HepG2 (cell line): Measurements from ENCODE around the gene FITM2. TPM values are rescaled to one million over a fixed set of nuclear protein-coding genes. Genes with fewer than 3 reads are reported as not detected.
A peak's percentile ranks its signal among the peaks of the same experiment; 100 is the strongest.

Source experiments
- ASH2L ChIP-seq: fragments of 300-600, 200-600 bp; sonication (generic); IDR thresholded peaks from 2 replicates; pipeline ENCODE4 v1.7.0; 2017; ENCODE audit warnings: low read depth, mild to moderate bottlenecking, moderate library complexity, mixed read lengths, low read length; ENCODE audit not compliant: insufficient read length
- CBX5 ChIP-seq: sonication (generic); formaldehyde crosslinking; IDR thresholded peaks from 2 replicates; pipeline ENCODE4 v1.4.0; 2020; ENCODE audit warnings: missing genetic modification reagents, borderline replicate concordance
- FOXJ3 ChIP-seq: sonication (generic); formaldehyde crosslinking; IDR thresholded peaks from 2 replicates; pipeline ENCODE4 v1.4.0; 2020; ENCODE audit warnings: missing genetic modification reagents, mild to moderate bottlenecking, borderline replicate concordance
- MLLT10 ChIP-seq: sonication (generic); formaldehyde crosslinking; IDR thresholded peaks from 2 replicates; pipeline ENCODE4 v1.4.0; 2020; ENCODE audit warnings: missing genetic modification reagents
- RBAK ChIP-seq: sonication (generic); formaldehyde crosslinking; IDR thresholded peaks from 2 replicates; pipeline ENCODE4 v1.5.1; 2020; ENCODE audit warnings: mild to moderate bottlenecking, missing genetic modification reagents
- SOX5 ChIP-seq: IDR thresholded peaks from 2 replicates; pipeline ENCODE4 v1.6.1; 2016; ENCODE audit warnings: borderline replicate concordance
- SP4 ChIP-seq: sonication (generic); formaldehyde crosslinking; IDR thresholded peaks from 2 replicates; pipeline ENCODE4 v1.8.1; 2023; ENCODE audit warnings: mild to moderate bottlenecking, missing genetic modification reagents
- TBX3 ChIP-seq: fragments of 450-650 bp; IDR thresholded peaks from 2 replicates; pipeline ENCODE4 v1.6.1; 2017; ENCODE audit warnings: antibody characterized with exemption, mild to moderate bottlenecking, inconsistent platforms, borderline replicate concordance
- XRCC5 ChIP-seq: fragments of 200-400 bp; formaldehyde crosslinking; optimal IDR thresholded peaks from 2 replicates; pipeline ENCODE3; 2017; ENCODE audit warnings: mild to moderate bottlenecking, low read length
- YEATS4 ChIP-seq: sonication (generic); formaldehyde crosslinking; IDR thresholded peaks from 2 replicates; pipeline ENCODE4 v1.4.0; 2020; ENCODE audit warnings: missing genetic modification reagents, borderline replicate concordance
- ZFP41 ChIP-seq: sonication (generic); formaldehyde crosslinking; IDR thresholded peaks from 2 replicates; pipeline ENCODE4 v1.4.0; 2020; ENCODE audit warnings: mild to moderate bottlenecking, missing genetic modification reagents, borderline replicate concordance
- ZNF101 ChIP-seq: sonication (generic); formaldehyde crosslinking; IDR thresholded peaks from 2 replicates; pipeline ENCODE4 v1.4.0; 2020; ENCODE audit warnings: mild to moderate bottlenecking, low read depth, missing genetic modification reagents, borderline replicate concordance
- ZNF558 ChIP-seq: sonication (generic); formaldehyde crosslinking; IDR thresholded peaks from 2 replicates; pipeline ENCODE4 v1.9.0; 2022; ENCODE audit warnings: mild to moderate bottlenecking, missing genetic modification reagents, borderline replicate concordance
- ZNF75D ChIP-seq: sonication (generic); formaldehyde crosslinking; IDR thresholded peaks from 2 replicates; pipeline ENCODE4 v1.8.1; 2023; ENCODE audit warnings: missing genetic modification reagents, mild to moderate bottlenecking, borderline replicate concordance
- ZSCAN31 ChIP-seq: sonication (generic); formaldehyde crosslinking; IDR thresholded peaks from 2 replicates; pipeline ENCODE4 v1.5.0; 2020; ENCODE audit warnings: low read depth, mild to moderate bottlenecking, missing genetic modification reagents
- polyA plus RNA-seq, 8 experiments: library from polyadenylated mRNA; depleted of rRNA in 3 of 8; stranded (reverse) in 7 of 8; unstranded in 1 of 8; fragments of >200 nt; fragmentation: Illumina TruSeq in 4 of 8; extraction: Trizol in 4 of 8; gene quantifications; 2 replicates each; pipeline versions ENCODE4 v1.2.1 to v1.2.3, GENCODE V29; 2011 to 2016; ENCODE audit warnings: low read depth in 4 of 8, missing spikeins in 1 of 8, mixed read lengths in 1 of 8; ENCODE audit not compliant: insufficient read depth in 1 of 8
- total RNA-seq, 5 experiments: library from RNA; depleted of rRNA; stranded (reverse); fragments of >200 nt; fragmentation: Illumina TruSeq; extraction: Trizol; gene quantifications; 2 replicates each; pipeline ENCODE4 v1.2.3, GENCODE V29; 2016; ENCODE audit warnings: low read depth in 1 of 5
- TF ChIP-seq, protein P1 (sequence below): sonication (generic); formaldehyde crosslinking; IDR thresholded peaks from 2 replicates; pipeline ENCODE4 v1.4.0; 2020; ENCODE audit warnings: low read depth, mild to moderate bottlenecking, missing genetic modification reagents
- TF ChIP-seq, protein P2 (sequence below): sonication (generic); formaldehyde crosslinking; IDR thresholded peaks from 2 replicates; pipeline ENCODE4 v1.5.0; 2020; ENCODE audit warnings: mild to moderate bottlenecking, missing genetic modification reagents
- TF ChIP-seq, protein P3 (sequence below): conservative IDR thresholded peaks from 2 replicates; pipeline ENCODE4 v1.6.1; 2018; ENCODE audit warnings: missing genetic modification reagents
- TF ChIP-seq, protein P4 (sequence below): sonication (generic); formaldehyde crosslinking; conservative IDR thresholded peaks from 2 replicates; pipeline ENCODE4 v1.8.0; 2022; ENCODE audit warnings: missing genetic modification reagents
- TF ChIP-seq, protein P5 (sequence below): sonication (generic); formaldehyde crosslinking; IDR thresholded peaks from 2 replicates; pipeline ENCODE4 v1.4.0; 2020; ENCODE audit warnings: mild to moderate bottlenecking, low read depth, missing genetic modification reagents

Gene FITM2
- total and polyA plus RNA-seq, 2 of the 13 experiments (the other 11 are each of a cell fraction or from before 2014, with no cell fraction given) = 9.6 to 24.5 TPM

DNA sequence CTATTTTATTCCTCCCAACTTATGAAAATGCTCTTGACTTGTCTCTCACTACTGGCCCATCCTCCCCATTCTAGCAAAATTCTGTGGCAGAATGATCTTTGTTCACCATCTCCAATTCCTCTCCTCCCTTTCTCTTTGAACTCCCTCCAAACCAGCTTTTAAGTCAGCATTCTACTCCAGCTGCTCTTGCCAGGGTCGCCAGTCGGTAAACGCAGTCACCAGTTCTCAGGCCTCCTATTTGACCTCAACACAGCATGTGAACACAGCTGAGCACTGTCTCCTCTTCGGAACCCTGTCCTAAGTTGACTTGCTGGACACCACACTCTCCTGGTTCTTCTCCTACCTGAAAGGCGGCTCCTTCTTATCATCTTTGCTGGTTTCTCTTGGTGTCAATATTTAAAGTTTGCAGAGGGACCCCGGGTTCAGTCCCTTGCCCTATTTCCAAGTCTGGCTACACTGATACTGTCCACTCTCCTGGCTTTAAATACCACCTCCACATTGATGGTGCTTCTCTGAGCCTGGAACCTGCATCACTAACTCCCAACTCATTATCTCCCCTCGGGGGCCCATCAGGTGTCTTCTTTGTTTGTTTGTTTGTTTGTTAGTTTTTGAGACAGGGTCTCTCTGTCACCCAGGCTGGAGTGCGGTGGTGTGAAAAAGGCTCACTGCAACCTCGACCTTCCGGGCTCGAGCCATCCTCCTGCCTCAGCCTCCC lies 36.5 kb downstream of the FITM2 start (continued):
- TF ChIP-seq TBX3 = peak; percentile 7; the same call in 1 of the 2 replicates
- TF ChIP-seq, protein P1, sequence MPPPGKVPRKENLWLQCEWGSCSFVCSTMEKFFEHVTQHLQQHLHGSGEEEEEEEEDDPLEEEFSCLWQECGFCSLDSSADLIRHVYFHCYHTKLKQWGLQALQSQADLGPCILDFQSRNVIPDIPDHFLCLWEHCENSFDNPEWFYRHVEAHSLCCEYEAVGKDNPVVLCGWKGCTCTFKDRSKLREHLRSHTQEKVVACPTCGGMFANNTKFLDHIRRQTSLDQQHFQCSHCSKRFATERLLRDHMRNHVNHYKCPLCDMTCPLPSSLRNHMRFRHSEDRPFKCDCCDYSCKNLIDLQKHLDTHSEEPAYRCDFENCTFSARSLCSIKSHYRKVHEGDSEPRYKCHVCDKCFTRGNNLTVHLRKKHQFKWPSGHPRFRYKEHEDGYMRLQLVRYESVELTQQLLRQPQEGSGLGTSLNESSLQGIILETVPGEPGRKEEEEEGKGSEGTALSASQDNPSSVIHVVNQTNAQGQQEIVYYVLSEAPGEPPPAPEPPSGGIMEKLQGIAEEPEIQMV (CRISPR knock-in tag) = no peak
- TF ChIP-seq CBX5 (CRISPR knock-in tag) = no peak
- 0 out of 2 replicates have a peak, but pooled peaks have one; percentile 49 for TF ChIP-seq FOXJ3 (CRISPR knock-in tag)
- TF ChIP-seq ZSCAN31 (CRISPR knock-in tag) = peak; percentile 57; the same call in 1 of the 2 replicates
- TF ChIP-seq XRCC5 = peak; percentile 69
- no peak for TF ChIP-seq ZNF558
- peak; percentile 47; the same call in 1 of the 2 replicates for TF ChIP-seq SOX5
- TF ChIP-seq, protein P2, sequence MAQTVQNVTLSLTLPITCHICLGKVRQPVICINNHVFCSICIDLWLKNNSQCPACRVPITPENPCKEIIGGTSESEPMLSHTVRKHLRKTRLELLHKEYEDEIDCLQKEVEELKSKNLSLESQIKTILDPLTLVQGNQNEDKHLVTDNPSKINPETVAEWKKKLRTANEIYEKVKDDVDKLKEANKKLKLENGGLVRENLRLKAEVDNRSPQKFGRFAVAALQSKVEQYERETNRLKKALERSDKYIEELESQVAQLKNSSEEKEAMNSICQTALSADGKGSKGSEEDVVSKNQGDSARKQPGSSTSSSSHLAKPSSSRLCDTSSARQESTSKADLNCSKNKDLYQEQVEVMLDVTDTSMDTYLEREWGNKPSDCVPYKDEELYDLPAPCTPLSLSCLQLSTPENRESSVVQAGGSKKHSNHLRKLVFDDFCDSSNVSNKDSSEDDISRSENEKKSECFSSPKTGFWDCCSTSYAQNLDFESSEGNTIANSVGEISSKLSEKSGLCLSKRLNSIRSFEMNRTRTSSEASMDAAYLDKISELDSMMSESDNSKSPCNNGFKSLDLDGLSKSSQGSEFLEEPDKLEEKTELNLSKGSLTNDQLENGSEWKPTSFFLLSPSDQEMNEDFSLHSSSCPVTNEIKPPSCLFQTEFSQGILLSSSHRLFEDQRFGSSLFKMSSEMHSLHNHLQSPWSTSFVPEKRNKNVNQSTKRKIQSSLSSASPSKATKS (CRISPR knock-in tag) = no peak
- no peak for TF ChIP-seq ZNF101 (CRISPR knock-in tag)
- no peak for TF ChIP-seq ZNF75D
- no peak for TF ChIP-seq YEATS4
- no peak for TF ChIP-seq MLLT10
- TF ChIP-seq, protein P3, sequence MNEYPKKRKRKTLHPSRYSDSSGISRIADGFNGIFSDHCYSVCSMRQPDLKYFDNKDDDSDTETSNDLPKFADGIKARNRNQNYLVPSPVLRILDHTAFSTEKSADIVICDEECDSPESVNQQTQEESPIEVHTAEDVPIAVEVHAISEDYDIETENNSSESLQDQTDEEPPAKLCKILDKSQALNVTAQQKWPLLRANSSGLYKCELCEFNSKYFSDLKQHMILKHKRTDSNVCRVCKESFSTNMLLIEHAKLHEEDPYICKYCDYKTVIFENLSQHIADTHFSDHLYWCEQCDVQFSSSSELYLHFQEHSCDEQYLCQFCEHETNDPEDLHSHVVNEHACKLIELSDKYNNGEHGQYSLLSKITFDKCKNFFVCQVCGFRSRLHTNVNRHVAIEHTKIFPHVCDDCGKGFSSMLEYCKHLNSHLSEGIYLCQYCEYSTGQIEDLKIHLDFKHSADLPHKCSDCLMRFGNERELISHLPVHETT = no peak
- TF ChIP-seq, protein P4, sequence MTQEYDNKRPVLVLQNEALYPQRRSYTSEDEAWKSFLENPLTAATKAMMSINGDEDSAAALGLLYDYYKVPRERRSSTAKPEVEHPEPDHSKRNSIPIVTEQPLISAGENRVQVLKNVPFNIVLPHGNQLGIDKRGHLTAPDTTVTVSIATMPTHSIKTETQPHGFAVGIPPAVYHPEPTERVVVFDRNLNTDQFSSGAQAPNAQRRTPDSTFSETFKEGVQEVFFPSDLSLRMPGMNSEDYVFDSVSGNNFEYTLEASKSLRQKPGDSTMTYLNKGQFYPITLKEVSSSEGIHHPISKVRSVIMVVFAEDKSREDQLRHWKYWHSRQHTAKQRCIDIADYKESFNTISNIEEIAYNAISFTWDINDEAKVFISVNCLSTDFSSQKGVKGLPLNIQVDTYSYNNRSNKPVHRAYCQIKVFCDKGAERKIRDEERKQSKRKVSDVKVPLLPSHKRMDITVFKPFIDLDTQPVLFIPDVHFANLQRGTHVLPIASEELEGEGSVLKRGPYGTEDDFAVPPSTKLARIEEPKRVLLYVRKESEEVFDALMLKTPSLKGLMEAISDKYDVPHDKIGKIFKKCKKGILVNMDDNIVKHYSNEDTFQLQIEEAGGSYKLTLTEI (CRISPR knock-in tag) = no peak
- TF ChIP-seq SP4 (CRISPR knock-in tag) = no peak; the same call in 1 of the 2 replicates
- TF ChIP-seq ZFP41 (CRISPR knock-in tag) = no peak
- no peak for TF ChIP-seq RBAK (CRISPR knock-in tag)
- peak; percentile 63 for TF ChIP-seq ASH2L
- TF ChIP-seq, protein P5, sequence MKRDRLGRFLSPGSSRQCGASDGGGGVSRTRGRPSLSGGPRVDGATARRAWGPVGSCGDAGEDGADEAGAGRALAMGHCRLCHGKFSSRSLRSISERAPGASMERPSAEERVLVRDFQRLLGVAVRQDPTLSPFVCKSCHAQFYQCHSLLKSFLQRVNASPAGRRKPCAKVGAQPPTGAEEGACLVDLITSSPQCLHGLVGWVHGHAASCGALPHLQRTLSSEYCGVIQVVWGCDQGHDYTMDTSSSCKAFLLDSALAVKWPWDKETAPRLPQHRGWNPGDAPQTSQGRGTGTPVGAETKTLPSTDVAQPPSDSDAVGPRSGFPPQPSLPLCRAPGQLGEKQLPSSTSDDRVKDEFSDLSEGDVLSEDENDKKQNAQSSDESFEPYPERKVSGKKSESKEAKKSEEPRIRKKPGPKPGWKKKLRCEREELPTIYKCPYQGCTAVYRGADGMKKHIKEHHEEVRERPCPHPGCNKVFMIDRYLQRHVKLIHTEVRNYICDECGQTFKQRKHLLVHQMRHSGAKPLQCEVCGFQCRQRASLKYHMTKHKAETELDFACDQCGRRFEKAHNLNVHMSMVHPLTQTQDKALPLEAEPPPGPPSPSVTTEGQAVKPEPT (CRISPR knock-in tag) = no peak
